Body of pancreas (tissue), 4 donors: Measurements from ENCODE around the gene TUBB1. TPM values are rescaled to one million over a fixed set of nuclear protein-coding genes. Genes with fewer than 3 reads are reported as not detected.
A peak's percentile ranks its signal among the peaks of the same experiment; 100 is the strongest.

Source experiments
- ATAC-seq: fragments of 150-250 bp; one replicate; pipeline ENCODE4 v1.9.1; 2016
- DNase-seq, 4 donors: peaks; one replicate each; pipeline ENCODE4 v3.0.0-alpha.2; 2019
- H3K27ac ChIP-seq, 4 donors: fragments of 200-600 bp; sonication (generic); 1 replicate in 3 of 4; 2 replicates in 1 of 4; pipeline versions ENCODE4 v1.5.1 to v1.6.1; 2016 to 2019; ENCODE audit warnings: mild to moderate bottlenecking in 1 of 4, mixed read lengths in 1 of 4, moderate library complexity in 1 of 4
- H3K27me3 ChIP-seq, 2 donors: fragments of 200-600 bp; sonication (generic); one replicate each; pipeline ENCODE4 v1.6.0; 2016; ENCODE audit warnings: mild to moderate bottlenecking in 1 of 2
- H3K36me3 ChIP-seq, 2 donors: fragments of 200-600 bp; sonication (generic); replicated peaks in 1 of 2; 2 replicates each; pipeline ENCODE4 v1.5.1; 2016; ENCODE audit warnings: low read depth in 2 of 2; ENCODE audit not compliant: insufficient read depth in 1 of 2
- H3K4me1 ChIP-seq: fragments of 200-600 bp; sonication (generic); one replicate; pipeline ENCODE4 v1.6.0; 2016
- H3K4me3 ChIP-seq, 2 donors: fragments of 200-600 bp; sonication (generic); 1 replicate in 1 of 2; 2 replicates in 1 of 2; pipeline ENCODE4 v1.5.1; 2016 to 2019
- H3K9me3 ChIP-seq, 3 donors: fragments of 200-600 bp; sonication (generic); 1 replicate in 2 of 3; 2 replicates in 1 of 3; pipeline ENCODE4 v1.5.1; 2016
- CTCF ChIP-seq, 7 experiments: fragments of 450-650 bp in 4 of 7; fragments of 200-600 bp in 3 of 7; sonication (generic) in 3 of 7; IDR thresholded peaks; one replicate each; pipeline ENCODE4 v1.5.1; 2016 to 2019; ENCODE audit warnings: antibody characterized with exemption in 7 of 7
- POLR2A ChIP-seq, 3 donors: fragments of 450-650 bp; IDR thresholded peaks; one replicate each; pipeline ENCODE4 v1.6.1; 2016; ENCODE audit warnings: antibody characterized with exemption in 3 of 3, mild to moderate bottlenecking in 2 of 3
- WGBS, 2 donors: methylation state at CpG; one replicate each; pipeline ENCODE4 v1.1.5; 2017; 5-methylcytosine and 5-hydroxymethylcytosine counted together
- intact Hi-C: fragments of 100-400 bp; cut with DNase I; formaldehyde crosslinking; loops from one replicate; pipeline ENCODE4 v1.15.1; 2023
- total RNA-seq, 2 donors: library from RNA; depleted of rRNA; stranded (reverse); fragments of >200 nt; gene quantifications; one replicate each; pipeline ENCODE4 v1.1.0, GENCODE V29; 2016

The TUBB1 gene
- total RNA-seq, 2 donors from 2014 or later: not detected

GRCh38 chr20:59006864-59007664, 12.2 kb upstream of the TUBB1 start, which contains the start of gene CTSZ:
Gene CTSZ (minus strand): TSS chr20:59007254. CDS start chr20:59007128, 126 bp downstream.
- Histone ChIP-seq H3K27ac (peak within 1 kb of the TSS; percentile 21 to 81 (median 70)), H3K9me3 (no peaks in the 10 kb centered on the region), H3K4me3 (peak within 1 kb of the TSS; percentile 31 to 51), H3K27me3 (no peaks in the 10 kb centered on the region), H3K36me3 (no peaks in the 10 kb centered on the region), H3K4me1 (peaks cover 40% of the 10 kb centered on the region)
- intact Hi-C loops: no loop called here
- peak; percentile 80 for ATAC-seq
- TF ChIP-seq CTCF (IDR thresholded peaks at IDR 0.05) (no peak), POLR2A (IDR thresholded peaks at IDR 0.05) (peak; percentile 5 to 47 (median 37))
- DNase-seq: peak; percentile 52 to 71 (median 58)
- WGBS, 2 donors: 5 to 100% methylated on average over 1 to 58 of the region's 82 CpGs

- 70 to 89% methylated on average over 17 to 24 of the region's 24 CpGs for WGBS, 2 donors
- Histone ChIP-seq H3K27me3 (no peaks in the 10 kb centered on the region), H3K36me3 (no peaks in the 10 kb centered on the region), H3K4me3 (no peak overlapping the region), H3K4me1 (peaks cover 40% of the 10 kb centered on the region), H3K27ac (peak overlapping the region in 3 of 4 donors; percentile 70 to 81 (median 70)), H3K9me3 (no peaks in the 10 kb centered on the region)
- peak in 2 of 4 donors; percentile 29 to 60 for DNase-seq
- intact Hi-C loops: no loop called here
- ATAC-seq: no peak
- TF ChIP-seq CTCF (IDR thresholded peaks at IDR 0.05) (no peak), POLR2A (IDR thresholded peaks at IDR 0.05) (no peak)
Measured at GRCh38 chr20:59007665-59008511, 11.3 kb upstream of the TUBB1 start.

GRCh38 chr20:59008715-59009336, 10.4 kb upstream of the TUBB1 start:
- DNase-seq (no peak), ATAC-seq (no peak)
- peaks cover 40% of the 10 kb centered on the region for H3K4me1 ChIP-seq
- H3K9me3 ChIP-seq: no peaks in the 10 kb centered on the region
- 81 to 85% methylated on average over 3 to 8 of the region's 8 CpGs for WGBS, 2 donors
- H3K36me3 ChIP-seq: no peaks in the 10 kb centered on the region
- TF ChIP-seq POLR2A (IDR thresholded peaks at IDR 0.05): no peak
- no peak for TF ChIP-seq CTCF (IDR thresholded peaks at IDR 0.05)
- H3K4me3 ChIP-seq: no peak overlapping the region
- intact Hi-C loops: no loop called here
- no peaks in the 10 kb centered on the region for H3K27me3 ChIP-seq
- no peak overlapping the region for H3K27ac ChIP-seq

- WGBS, 2 donors: 73 to 76% methylated on average over 5 to 8 of the region's 8 CpGs
- Histone ChIP-seq H3K27me3 (no peaks in the 10 kb centered on the region), H3K4me1 (peaks cover 28% of the 10 kb centered on the region), H3K36me3 (no peaks in the 10 kb centered on the region), H3K4me3 (no peak overlapping the region), H3K27ac (peak overlapping the region in 2 of 4 donors; percentile 21 to 35), H3K9me3 (no peaks in the 10 kb centered on the region)
- ATAC-seq (no peak), DNase-seq (no peak)
- TF ChIP-seq POLR2A (IDR thresholded peaks at IDR 0.05) (no peak), CTCF (IDR thresholded peaks at IDR 0.05) (no peak)
- intact Hi-C loops: no loop called here
Measured at GRCh38 chr20:59010321-59010994, 8.8 kb upstream of the TUBB1 start.
